ENCODE results near the gene PCBP3. TPM values are rescaled to one million over a fixed set of nuclear protein-coding genes. Genes with fewer than 3 reads are reported as not detected.

Gene PCBP3
- total RNA-seq, 1 donor from 2014 or later: 32.4 TPM

DNA sequence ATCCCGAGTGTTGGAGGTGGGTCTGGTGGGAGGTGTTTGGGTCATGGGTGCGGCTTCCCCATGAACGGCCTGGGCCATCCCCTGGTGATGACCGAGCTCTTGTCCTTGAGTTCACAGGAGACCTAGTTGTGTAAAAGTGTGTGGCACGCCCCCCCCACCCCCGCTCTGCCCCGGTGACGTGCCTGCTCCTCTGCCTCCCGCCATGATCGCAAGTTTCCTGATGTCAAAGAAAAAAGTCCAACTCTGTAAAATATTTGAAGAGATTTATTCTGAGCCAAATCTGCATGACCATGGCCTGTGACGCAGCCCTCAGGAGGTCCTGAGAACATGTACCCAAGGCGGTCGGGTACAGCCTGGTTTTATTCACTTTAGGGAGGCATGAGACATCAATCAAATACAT is 212.9 kb downstream of the PCBP3 start:
- DNase-seq (ENCODE audit: low spot score): no peak

GRCh38 chr21:45856906-45857305 is 213.4 kb downstream of the PCBP3 start:
- DNase-seq (ENCODE audit: low spot score): no peak

GRCh38 chr21:45857761-45858160 is 214.2 kb downstream of the PCBP3 start:
- DNase-seq (ENCODE audit: low spot score): peak; percentile 78

DNA sequence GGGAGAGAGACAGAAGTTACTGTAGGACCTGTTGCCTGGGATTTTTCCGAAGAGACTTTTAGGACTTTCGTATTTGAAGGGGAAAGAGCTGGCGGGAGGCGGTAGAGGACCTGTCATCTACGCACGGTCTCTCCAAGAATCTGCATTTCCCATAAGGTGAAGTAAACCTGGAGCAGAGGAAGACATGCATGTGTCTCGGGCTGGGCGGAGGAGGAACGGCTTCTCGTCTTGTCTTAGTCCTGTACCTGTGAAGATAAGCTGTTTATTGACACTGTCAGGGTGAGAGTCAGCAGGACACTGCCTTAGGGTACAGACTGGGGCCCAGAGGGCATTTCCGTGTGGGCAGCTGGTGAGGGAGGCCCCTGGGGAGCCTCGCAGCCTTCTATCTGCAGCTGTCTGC is 214.7 kb downstream of the PCBP3 start:
- peak; percentile 84 for DNase-seq (ENCODE audit: low spot score)

- peak; percentile 69 for DNase-seq (ENCODE audit: low spot score)
These were observed 215.7 kb downstream of the PCBP3 start for GRCh38 chr21:45859041-45859761.

- DNase-seq (ENCODE audit: low spot score): peak; percentile 67
These were observed 216.3 kb downstream of the PCBP3 start for GRCh38 chr21:45859762-45860357.

- peak; percentile 67 for DNase-seq (ENCODE audit: low spot score)
These were observed 217.1 kb downstream of the PCBP3 start for GRCh38 chr21:45860493-45861155.

DNA sequence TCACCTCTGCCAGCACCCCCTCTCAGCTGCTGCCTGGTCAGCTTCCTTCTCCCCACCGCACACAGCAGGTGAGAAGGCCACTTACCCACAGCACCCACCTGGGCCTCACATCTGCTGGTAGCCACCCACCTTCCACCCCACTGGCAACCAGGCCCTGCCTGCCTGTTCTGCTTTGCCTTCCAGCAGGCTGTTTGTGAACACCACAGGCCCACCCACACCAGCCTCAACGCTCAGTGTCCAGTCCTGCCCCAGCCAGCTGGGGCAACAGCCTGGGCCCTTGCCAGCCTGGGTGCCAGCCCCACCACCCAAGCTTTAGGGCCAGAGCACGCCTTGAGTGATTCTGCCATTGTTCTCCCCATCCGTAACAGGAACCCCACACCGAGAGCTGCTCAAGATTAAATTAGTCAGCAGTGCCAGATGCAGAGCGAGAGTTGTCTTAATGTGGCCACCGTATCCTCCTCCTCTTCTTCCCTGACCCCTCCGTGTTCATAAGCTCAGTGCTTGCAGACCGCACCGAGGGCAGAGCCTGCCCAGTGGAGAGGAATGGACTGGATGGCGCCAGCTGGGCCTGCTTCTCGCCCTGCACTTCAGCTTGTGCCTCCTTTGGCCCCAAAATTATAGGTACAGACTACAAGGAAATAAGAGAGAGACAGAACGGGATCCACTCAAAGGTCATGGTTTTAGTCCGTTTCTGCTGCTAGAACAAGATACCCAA is 217.8 kb downstream of the PCBP3 start:
- peak; percentile 80 for DNase-seq (ENCODE audit: low spot score)

DNA sequence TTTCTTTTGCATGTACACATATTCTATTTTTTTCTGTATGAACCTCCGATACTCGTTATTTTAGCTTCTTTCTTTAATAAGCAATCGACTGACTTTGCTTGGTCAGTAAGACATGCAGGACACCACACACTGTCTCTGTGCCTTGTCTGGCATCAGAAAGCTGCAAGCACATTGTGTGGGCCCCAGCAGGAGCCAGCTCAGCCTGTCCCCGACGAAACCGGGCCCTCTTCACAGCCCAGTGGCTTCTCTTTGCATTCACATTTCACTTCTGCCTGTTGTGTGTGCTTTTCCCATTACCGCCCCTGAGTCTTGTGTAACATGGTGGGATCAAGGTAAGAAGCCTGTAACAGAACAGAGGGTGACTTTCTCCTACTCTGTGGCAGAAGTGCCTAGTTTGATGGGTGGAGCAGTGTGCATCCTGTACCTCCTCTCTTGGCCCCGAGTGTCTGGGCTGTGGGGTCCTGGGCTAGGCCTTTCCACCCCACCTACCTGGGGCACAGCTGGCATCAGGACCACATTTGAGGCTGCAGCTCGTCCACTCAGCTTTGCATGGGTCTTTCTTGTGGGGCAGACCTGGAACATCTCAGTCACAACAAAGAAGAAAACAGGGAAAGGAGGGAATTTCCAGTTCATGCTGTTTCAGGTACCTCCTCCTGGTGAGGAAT is 219.2 kb downstream of the PCBP3 start:
- no peak for DNase-seq (ENCODE audit: low spot score)

- no peak for DNase-seq (ENCODE audit: low spot score)
These were observed 219.7 kb downstream of the PCBP3 start for GRCh38 chr21:45863267-45863666.

GRCh38 chr21:45863751-45864150 is 220.2 kb downstream of the PCBP3 start:
- DNase-seq (ENCODE audit: low spot score): no peak

- no peak for DNase-seq (ENCODE audit: low spot score)
These were observed 220.9 kb downstream of the PCBP3 start for GRCh38 chr21:45864436-45864835.

GRCh38 chr21:45865106-45865835 is 221.7 kb downstream of the PCBP3 start:
- no peak for DNase-seq (ENCODE audit: low spot score)

GRCh38 chr21:45866551-45866950 is 223.0 kb downstream of the PCBP3 start:
- peak; percentile 43 for DNase-seq (ENCODE audit: low spot score)

DNA sequence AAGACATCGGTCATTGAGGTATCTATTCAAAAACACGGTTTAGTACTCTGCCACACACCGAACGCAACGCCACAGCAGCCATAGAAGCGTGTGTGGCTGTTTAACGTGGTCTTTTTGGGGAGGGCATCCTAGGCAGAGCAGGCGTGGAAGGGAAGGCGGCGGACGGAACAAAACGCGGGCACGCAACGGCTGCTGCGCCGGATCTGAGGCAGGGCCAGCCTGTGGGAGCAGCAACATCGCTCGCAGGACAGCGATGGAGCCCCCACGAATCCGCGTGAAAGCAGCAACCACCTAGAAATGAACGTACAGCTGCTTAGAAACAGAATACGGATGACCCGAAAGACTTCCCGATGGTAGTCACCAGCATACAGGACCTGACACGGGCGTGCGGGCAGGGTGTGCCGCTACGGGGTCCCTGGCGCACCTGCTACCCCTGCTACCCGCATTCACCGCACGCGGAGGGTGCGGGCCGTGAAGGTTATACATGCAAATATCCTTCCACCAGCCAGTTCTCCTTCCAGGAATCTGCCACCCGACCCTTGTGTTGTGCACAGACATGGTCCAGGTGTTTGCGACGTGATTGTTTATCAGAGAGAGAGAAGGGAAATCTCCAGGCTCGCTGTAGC is 223.6 kb downstream of the PCBP3 start:
- DNase-seq (ENCODE audit: low spot score): peak; percentile 79

DNA sequence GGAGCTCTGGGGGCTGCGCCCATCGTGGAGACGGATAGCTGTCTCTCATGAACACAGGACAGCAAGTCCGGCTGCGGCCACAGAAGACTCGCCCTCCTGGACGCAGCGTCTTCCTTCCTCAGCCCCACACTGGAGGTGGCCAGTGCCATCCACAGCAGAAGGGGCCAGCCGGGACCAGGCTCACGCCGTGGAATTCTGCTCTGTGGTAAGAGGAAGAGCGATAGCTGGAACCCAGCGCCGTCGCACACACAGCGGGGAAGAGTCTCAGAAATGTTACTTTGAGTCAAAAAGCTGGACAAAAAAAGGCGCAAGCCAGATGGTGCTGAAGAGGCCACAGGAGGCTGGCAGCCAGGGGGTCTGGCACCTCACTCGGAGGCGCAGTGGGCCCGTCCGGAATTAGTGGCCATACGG is 224.2 kb downstream of the PCBP3 start:
- peak; percentile 55 for DNase-seq (ENCODE audit: low spot score)

GRCh38 chr21:45868086-45868485 is 224.6 kb downstream of the PCBP3 start:
- DNase-seq (ENCODE audit: low spot score): no peak

DNA sequence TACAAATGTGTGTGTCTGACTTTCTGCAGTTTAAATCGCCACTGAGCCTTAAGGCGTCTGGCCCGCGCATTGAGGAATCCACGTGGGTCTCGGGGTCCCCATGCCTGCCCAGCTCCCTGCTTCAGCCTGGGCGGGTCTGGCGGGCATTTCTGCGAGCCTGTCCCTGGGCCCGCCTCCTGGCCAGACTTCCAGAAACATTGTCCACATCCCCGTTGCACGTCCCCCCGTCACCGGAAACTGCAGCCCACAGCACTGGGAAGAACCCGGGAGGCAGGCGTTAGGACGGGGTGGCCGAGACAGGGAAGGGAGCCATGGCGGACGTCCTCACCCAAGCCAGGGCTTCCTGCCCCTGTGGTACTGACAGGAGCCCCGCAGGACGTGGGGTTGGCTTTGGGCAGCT is 225.0 kb downstream of the PCBP3 start:
- peak; percentile 51 for DNase-seq (ENCODE audit: low spot score)

DNA sequence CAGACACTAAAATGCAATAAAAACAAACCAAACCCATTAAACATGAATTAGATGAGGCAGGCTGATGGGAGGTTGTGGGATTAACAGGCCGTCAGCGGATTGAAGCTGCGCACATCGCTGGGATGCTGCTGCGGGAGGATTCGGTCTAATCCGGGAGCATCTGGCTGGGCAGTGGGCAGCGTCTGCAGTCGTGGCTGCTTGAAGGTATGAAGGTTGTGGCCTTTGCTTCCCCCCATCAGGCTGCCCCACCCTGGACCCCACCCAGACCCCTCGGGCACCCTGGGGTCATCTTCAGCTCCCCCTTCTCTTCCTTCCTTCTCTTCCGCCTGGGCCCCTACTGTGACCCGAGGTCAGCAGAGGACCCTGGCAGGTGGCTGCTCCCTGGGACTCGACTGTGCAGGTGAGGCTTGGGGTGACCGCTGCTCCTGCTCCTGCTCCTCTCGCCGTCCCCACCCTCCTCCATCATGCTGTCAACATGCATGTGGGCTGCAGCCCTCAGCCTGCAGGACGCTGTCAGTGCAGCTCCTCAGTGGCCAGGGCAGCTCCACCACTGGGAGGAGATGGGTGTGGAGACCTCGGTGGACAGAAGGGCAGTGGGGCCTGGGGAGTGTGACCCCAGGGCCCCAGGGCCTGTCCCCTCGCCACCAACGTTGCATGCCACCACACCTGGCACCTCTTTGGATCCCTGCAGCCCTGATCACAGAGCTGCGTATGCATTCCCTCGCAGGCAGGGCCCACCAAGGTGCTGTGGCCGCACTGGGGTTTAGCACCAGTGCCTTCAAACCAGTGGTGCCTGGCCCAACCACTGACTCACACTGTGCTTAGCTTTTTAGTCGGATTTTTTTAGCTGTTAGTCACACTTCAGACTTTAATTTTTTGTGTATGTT is 225.8 kb downstream of the PCBP3 start:
- DNase-seq (ENCODE audit: low spot score): peak; percentile 85

All from mesenteric fat pad (tissue), 1 donor.